T-helper 9 cell (primary cell): ENCODE measurements around the gene PLXDC1.
"Not testable (repeated sequence)": the region's sequence is repeated elsewhere in the genome, so short reads cannot be mapped to it uniquely, and the experiment has no call there.

Experiments
- DNase-seq: peaks from one replicate; pipeline ENCODE4 v3.0.0-alpha.2; 2020

Gene PLXDC1

DNA sequence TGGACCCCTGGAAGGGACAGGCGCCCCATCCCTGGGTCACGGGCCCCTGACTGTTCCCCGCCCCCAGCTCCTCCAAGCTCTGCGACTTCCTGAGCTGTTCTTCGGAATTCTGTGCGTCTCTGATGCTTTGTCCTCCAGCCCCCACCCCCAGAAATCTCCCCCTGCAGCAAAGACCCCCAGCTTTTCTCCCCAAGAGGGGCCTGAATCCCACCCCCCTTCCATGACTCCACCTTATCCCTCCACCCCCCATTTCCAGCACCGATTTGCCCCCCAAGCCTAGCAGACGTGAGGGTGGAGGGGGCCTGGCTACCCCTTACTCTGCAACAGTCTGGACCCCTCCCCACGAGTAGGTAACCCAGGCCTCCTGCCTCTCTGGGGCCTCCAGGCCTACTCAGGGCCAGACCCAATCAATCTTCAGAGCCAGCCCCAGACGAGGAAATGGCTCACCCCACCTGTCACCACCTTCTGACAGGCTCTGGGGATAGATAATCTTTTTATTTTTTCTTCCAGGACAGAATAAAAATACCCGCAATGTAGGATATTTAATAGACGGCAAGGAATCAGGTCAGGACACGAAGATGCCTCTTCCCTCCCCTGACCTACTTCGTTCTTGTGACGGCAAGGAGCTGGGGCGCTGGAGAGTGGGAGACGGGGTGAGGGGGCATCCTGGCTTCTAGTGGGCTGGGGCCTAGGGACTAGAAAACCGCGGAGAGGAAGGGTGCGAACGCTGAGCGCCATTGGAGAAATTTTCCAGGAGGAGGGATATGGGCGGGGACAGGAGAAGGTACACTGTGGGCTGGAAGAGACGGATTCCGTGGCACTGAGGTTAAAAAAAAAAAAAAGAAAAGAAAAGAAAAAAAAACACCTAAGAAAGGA is 744 bp upstream of the PLXDC1 start:
- DNase-seq, result no peak

DNA sequence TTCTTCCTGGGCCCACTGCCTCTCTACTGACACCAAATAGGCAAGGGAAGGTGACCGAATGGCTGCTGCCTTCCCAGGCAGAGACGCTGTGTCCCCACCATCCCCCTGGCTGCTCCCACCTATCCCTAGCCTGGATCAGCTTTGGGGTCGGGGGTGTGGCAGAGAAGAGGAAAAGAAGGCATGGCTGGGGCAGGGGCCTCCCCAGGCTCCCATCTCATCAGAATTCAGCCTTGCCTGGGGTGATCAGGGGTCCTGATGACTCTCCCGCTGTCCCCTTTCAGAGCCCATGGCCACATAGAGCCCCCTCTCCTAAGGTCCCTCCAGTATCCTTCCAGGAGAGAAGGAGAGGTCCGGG is 665 bp downstream of the PLXDC1 start:
- DNase-seq, result no peak

DNA sequence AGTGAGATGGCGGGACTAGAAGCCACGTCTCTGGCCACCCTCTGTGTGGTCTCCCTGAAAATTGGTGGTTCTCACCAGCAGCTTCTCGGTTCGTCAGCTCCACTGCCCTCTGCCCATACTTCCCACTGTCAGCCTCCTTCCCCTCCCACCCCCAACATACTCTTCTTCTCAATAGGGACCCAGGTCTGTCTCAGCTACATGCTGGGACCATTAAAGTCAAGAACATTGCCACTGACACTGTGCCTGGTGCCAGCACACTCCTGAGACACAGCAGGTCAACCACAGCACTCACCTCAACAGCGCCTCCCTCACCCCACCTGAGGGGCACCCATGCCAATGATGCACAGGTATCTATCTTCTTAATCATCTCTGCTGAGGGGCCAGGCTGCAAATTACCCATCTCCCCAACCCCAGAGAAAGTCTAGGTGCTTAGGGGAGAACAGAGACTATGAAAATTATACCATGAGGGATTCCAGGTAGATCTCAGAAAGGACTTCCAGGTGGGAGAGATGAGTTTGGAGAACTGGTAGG is 1.3 kb downstream of the PLXDC1 start:
- DNase-seq, result no peak

DNA sequence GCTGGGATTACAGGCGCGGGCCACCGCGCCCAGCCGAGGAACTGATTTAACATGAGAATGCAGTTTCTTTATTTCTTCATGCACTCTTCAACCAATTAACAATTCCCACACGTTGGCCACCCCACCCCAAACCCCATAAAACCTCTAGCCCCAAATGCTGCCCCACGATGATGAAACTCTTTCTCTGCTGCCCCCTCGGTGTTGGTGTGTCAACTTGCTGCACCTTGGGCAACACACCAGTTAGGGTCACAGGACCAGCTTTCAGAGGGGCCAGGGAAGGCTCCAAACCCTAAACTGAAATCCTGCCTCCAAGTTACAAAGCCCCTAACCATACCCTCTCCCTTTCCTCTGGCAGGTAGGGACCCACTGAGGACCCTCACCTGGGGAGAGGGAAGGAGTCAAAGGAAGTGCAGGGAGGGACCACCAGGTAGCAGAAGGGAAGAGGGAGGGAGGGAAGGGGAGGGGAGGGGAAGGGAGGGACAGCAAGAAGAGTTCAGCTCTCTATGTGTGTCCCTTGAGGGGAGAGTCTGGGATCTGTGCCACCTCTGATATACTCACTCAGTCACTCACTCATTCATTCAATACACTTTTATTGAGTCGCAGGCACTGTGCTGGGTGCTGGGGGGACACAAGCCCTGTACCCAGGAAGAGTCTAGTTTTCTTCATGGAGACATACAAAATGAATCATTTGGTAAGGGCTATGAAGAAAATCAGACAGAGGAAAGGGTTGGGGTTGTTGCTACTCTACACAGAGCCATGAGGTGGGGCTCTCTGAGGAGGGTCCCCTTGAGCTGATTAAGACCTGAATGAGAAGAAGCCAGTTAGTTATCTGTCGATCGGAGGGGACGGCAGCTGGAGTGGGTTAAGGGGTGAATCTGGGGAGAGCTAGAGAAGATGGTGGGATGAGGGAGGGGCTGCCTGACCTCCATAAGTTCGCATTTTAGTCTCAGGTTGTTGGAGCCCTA is 3.9 kb downstream of the PLXDC1 start:
- DNase-seq, result no peak

DNA sequence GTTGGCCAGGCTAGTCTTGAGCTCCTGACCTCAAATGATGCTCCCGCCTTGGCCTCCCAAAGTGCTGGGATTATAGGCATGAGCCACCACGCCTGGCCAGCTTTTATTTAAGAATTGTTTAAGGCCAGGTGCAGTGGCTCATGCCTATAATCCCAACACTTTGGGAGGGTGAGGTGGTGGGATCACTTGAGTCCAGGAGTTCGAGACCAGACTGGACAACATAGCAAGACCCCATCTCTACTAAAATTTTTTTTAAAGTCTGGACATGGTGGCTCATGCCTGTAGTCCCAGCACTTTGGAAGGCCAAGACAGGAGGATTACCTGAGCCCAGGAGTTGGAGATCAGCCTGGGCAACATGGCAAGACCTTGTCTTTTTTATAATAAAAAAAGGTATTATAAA is 5.2 kb downstream of the PLXDC1 start:
- no peak for DNase-seq

DNA sequence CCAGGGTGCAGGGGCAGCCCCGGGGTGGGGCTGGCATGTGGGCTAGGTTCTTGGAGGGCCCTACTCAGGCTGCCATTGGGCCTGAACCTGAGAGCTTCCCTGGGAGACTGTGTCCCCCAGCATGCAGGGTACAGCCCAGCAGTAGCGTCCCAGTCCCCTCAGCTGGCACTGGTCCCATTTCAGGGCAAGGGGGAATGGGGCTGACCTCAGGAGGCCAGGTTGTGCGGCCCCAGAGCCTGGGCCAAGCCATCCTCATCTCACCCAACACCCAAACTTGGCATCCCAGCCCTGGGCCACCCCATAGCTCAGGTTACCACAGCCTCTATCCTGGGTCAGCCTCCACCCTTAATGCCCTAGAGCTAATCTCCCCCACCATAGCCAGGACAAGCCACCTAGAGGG is 6.3 kb downstream of the PLXDC1 start:
- DNase-seq, result no peak

DNA sequence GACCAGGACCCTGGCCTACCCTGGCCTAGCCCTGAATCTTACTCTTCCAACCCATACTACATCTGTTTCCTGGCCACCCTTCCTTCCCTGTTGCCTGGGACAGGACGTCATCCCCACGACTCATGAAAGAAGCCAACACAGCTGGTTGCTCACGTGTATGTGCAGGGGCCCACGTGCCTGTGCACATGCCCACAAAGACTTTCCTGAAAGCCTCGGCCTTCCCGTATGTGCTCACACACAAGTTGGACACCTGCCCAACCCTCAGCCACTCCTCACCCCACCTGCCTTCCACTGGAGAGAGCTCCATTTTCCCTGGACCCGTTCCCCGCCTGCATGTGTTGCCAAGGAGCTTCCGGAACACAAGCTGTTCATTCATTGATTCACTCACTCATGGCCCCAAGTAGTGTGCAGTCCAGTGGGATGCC is 7.0 kb downstream of the PLXDC1 start:
- DNase-seq, result no peak

DNA sequence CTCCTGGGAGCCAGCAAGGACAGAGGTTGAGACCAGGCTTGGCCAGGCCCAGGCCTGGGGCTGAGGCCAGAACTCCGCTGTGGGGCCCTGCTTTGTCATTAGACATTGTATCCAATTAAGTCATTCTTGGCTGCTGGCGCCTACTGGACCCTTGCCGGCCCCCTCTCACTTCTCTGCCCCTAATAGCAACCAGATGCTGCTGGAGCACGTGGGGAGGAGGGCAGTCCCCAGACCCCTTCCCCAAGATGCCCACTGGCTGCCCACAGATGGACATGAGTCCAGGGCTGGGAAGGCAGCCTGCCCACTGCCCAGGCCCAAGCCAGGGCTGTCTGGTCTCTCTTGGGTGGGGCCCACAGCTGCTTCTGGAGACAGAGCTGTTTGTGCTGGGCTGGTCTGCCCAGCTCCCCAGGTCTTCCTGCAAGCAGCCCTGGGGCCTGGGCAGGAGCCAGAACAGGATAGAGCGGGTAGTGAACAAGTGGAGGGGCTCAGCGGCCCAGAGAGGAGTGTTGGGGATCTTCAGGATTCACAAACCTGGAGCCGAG is 7.8 kb downstream of the PLXDC1 start:
- no peak for DNase-seq

DNA sequence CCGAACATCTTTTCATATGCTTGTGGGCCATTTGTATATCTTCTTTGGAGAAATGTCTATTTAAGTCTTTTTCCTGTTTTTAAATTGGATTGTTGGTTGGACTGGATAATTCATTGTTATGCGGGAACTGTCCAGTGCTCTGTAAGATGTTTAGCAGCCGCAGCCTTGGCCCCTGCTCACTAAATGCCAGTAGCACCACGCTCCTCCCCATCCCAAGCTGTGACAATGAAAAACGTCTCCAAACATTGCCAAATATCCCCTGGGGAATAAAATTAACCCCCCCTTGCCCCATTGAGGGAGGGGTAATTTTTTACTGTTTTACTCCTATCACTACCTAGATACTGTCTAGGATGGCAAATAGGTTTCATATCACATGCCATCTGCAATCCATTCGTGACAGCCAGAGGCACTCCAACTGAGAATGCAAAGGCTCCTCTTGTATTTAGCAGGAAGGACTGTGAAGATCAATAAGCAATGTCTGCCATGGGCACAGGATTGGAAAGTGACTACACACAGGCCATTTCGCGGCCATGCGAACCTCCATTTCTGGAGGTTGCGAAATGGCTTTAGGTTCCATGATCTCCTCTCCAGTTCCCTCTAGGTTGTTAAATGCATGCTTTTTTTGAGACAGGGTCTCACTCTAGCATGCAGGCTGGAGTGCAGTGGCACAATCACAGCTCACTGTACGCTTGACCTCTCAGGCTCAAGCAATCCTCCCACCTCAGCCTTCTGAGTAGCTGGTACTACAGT is 9.3 kb downstream of the PLXDC1 start:
- DNase-seq, result no peak

DNA sequence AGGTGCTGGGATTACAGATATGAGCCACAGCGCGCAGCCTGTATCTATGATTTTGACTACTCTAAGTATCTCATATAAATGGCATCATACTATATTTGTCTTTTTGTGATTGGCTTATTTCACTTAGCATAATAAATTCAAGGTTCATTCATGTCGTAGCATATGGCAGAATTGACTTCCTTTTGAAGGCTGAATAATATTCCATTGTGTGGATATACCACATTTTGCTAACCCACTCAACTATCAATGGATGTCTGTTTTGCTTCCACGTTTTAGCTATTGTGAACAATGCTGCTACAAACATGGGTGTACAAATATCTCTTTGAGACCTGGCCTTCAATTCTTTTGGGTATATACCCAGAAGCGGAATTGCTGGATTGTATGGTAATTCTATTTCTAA is 10.1 kb downstream of the PLXDC1 start:
- no peak for DNase-seq

DNA sequence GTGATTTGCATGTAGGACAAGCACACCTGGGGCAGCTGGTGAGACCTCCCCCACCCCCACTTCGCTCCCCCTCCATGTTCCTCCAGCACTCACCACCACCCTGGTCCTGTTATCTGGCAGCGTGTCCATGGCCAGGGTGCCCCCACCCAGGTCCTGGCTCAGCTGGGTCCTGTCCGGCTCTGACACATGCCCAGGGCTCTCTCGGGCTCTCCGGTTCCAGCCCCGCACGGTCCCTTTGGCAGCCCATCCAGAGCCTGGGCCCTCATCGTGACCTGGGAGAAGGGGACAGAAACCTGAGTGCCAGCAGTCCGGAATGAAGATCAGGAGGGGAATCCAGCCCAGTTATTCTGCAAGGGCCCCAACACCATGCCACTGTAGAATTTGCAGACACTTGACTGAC is 11.9 kb downstream of the PLXDC1 start:
- DNase-seq, result no peak

DNA sequence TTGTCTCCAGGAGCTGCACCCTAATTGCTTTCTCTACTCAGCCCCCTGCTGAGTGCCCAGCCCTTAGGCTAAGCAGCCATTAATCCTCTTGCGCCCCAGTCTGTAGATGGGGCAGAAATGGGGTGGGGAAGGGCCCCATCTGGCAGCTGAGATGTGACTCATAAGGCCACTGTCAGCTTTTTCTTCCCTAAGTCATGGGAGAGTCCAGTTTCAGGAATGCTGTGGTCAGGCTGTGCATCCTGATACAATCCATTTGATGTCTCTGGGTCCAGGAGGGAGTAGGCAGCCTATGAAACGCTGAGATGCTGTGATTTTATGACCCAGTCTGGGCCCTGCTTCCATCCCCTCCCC is 12.3 kb downstream of the PLXDC1 start:
- DNase-seq, result no peak

DNA sequence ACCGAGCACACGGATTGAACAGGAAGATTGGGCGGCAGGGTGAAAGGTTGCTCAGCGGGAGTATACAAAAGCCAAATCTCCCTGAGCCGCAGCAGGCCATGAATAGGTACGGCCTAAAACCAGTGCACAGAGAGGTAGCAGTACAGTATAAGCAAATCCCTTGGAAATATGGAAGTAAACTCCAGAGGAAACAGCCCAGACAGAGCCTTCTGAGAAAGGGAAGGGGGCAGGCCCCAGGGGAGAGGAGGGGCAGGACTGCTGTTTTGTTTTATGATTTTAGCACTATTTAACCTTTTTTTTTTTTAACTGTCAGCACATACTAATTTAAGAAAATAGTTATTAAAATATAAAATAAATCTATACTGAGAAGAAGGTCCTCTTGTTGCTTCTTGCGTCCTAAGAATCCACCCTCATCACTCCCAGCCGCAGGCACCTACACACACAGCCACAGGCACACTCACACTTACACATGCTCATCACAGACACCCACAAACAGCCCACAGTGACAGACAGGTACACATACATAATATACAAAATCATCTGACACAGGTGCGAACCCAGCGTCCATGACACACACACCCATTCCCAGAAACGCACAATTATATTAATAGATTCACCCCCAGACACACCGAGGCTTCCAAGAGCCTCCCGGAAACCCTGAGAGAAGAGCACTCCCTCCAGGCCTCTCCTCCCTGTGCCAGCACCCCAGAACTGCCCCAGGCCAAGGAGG is 12.8 kb downstream of the PLXDC1 start:
- DNase-seq, result no peak

DNA sequence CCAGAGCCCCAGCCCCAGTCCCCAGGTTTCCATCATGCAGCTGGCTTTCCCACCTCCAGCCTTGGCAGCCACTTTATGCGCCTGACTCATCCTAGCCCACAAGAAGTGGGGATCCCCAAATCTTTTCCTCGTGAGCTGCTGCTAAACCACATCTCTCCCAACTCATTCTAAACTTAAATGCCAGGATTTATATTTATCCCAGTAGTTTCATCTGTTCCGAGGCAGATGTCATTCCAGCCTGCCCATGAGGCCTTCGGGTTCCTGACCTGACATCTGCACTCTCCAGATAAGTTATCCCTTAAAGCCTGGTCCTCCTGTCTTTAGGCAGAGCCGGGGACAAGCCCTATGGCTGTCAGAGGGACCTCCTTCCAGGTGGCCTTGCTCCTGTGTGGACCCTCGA is 16.6 kb downstream of the PLXDC1 start:
- DNase-seq, result no peak

DNA sequence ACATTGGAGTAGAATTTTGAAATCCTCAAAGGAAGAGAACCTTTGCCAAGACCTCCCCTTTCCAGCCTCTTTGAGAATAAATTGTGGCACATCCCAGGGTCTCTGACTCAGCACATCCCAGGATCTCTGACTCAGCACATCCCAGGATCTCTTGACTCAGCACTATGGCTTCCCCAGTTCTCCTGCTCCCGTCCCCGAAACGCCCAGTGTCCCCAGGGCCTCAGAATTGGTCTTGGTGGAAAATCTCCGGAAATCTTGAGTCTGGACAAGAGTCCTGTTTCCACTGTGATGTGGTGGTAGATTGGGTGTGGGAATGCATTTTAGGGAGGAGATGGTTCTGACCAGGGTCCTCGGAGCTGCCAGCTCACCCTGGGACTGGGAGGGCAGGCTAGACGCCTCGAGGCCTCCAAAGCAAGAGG is 19.2 kb downstream of the PLXDC1 start:
- DNase-seq, result no peak

DNA sequence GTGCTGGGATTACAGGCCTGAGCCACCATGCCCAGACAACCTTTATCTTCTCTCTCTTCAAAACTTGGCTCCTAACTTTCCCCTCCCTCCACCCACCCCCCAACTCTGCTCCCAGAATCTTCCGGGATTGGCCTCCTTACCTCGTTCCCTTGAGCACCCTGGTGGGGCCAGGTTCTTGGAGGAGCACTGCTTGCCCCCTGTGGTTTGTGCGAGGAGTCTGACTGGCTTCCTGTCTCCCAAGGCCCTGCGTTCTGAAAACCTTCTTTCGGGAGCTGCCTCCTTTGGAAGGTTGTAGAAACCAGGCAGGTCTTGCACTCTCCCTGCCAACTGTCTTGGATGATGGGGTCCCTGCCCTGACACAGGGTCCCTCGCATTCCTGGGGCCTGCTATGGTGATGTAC is 19.8 kb downstream of the PLXDC1 start:
- no peak for DNase-seq

DNA sequence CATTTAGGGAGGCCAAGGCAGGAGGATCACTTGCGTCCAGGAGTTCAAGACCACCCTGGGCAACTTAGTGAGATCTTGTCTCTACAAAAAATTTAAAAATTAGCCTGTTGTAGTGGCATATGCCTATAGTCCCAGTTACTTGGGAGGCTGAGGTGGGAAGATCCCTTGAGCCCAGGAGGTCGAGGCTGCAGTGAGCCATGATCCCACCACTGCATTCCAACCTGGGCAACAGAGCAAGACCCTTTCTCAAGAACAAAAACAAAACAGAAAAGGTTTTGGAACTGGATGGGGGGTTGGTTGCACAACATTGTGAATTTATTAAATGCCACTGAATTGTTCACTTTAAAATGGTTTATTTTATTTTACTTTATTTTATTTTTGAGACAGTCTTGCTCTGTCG is 21.2 kb downstream of the PLXDC1 start:
- no peak for DNase-seq

DNA sequence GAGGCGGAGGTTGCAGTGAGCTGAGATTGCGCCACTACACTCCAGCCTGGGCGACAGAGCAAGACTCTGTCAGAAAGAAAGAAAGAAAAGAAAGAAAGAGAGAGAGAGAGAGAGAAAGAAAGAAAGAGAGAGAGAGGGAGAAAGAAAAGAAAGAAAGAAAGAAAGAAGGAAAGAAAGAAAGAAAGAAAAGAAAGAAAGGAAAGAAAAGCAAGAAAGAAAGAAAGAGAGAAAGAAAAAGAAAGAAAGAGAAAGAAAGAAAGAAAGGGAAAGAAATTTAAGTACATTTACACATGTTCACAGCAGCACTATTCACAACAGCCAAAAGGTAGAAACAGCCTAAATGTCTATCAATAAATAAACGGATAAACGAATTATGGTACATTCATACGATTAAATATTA is 21.9 kb downstream of the PLXDC1 start:
- DNase-seq, result not testable (repeated sequence)

DNA sequence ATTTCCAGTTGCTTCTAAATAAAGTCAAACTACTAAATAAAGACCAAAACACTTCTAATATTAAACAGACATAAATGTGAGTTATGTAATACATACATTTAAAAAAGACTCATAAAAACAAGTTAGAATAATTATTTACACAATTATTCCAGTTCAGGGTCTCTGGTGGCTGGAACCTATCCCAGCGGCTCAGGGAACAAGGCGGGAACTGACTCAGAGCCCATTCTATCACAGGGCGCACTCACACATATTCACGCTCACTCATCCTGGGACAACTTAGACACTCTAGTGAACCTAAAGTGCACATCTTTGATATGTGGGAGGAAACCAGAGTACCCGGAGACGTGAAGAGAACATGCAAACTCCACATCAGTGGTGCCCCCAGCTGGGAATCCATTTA is 25.0 kb downstream of the PLXDC1 start:
- DNase-seq, result no peak

DNA sequence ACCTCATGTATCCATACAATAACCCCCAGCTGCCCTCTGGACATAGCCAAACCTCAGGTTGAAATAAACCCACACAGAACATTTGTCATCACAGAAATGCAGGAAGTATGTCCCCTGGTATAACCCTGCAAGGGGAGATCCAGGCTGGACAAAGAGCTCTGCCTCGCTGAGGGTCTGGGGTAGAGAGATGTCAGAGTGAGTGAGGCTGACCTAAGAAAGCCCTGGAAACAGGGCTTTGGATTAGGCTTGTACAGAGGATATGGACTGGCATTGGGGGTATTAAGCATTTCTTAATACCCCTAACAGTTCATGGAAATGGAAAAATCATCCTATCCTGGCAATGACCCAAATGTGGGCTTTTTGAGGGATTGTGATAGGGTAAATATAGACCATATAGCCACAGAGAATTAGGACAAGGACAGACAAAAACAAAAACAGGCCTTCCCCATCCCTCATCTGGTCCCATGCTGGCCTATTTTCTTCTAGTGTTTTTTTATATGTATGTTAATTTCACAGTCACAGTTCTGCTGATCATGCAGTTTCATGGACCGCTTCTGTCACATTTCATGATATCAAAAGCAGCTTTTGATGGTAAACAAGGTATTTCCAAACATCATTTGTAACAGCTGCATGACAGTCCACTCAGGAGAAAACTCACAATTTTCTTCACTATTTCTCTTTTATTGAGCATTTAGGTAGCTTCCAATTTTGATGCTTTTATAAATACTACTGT is 26.1 kb downstream of the PLXDC1 start:
- DNase-seq, result no peak

DNA sequence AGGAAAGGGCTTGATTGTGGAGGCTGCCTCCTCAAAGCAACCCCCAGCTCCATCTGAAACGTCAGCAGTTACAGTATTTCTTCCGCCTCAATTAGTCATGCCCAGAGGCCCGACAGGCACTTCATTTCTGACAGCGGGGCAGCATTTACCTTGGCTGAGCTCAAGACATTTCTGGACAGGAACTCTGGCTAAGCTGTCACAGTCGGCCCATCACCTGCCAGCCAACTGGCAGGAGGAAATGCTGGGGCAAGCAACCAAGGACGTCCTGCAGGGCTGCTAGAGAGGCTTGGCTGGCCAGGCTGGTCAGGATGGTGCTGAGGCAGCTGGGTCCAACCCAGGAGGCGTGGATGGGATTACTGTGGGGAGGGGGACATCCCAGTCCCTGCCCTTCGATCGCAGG is 27.8 kb downstream of the PLXDC1 start:
- no peak for DNase-seq
